ENCODE data around the gene APPL2.
"Not testable (repeated sequence)": the region's sequence is repeated elsewhere in the genome, so short reads cannot be mapped to it uniquely, and the experiment has no call there.

APPL2 gene

DNA sequence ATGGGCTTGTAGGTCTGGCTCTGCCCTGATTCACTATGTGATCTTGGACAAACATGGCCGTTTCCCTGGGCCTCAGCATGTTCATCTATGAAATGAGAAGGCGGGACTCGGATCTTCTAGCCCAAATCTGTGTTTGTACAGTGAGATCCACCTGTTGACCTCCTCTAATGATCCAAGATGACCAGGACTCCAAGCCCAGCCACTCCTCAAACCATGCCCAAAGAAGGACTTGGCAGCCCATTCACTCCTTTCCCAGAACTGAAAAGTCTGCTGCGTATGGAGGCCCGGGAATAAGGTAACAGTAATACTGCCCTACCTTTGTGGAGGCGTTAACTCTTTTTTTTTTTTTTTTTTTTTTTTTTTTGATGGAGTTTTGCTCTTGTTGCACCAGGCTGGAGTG lies 39.9 kb downstream of the APPL2 start:
- DNase-seq (no peak), ATAC-seq (no peak)
- H3K27ac Mint-ChIP-seq, result no peak overlapping the region
- no peak overlapping the region for H3K4me3 Mint-ChIP-seq
- H3K4me1 Mint-ChIP-seq, result no peaks in the 10 kb centered on the region
- H3K27me3 Mint-ChIP-seq, result no peaks in the 10 kb centered on the region
- no peaks in the 10 kb centered on the region for H3K9me3 Mint-ChIP-seq

- no peak overlapping the region for H3K4me3 Mint-ChIP-seq
- H3K4me1 Mint-ChIP-seq, result no peaks in the 10 kb centered on the region
- no peak overlapping the region for H3K27ac Mint-ChIP-seq
- ATAC-seq (no peak), DNase-seq (no peak)
- H3K9me3 Mint-ChIP-seq, result no peaks in the 10 kb centered on the region
- H3K27me3 Mint-ChIP-seq, result no peaks in the 10 kb centered on the region
Observed at GRCh38 chr12:105194947-105195346, 41.0 kb downstream of the APPL2 start.

- ATAC-seq (no peak), DNase-seq (no peak)
- H3K27me3 Mint-ChIP-seq, result no peaks in the 10 kb centered on the region
- H3K4me3 Mint-ChIP-seq, result no peak overlapping the region
- H3K27ac Mint-ChIP-seq, result peak overlapping the region in 1 of 2 donors; percentile 3
- H3K9me3 Mint-ChIP-seq, result no peaks in the 10 kb centered on the region
- H3K4me1 Mint-ChIP-seq, result no peaks in the 10 kb centered on the region
Observed at GRCh38 chr12:105192624-105193225, 43.2 kb downstream of the APPL2 start.

DNA sequence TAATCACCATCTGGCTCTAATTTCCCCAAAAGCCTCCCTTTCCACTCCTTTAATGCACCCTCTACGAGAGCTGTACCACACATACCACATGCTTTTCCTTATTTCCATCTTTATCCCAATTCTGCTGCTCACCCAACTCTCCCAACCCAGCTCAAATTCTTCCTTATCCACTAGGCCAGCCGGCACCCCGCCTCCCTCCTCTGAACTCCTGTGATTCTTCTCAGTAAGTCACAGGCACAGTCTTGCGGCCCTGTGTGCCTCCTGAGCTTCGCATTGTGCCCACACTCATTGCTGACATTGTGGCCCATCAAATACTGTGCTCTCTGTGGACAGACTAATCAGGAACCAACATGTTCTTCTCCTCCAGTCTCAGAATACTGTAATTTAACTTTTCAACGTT lies 45.4 kb downstream of the APPL2 start:
- no peaks in the 10 kb centered on the region for H3K9me3 Mint-ChIP-seq
- ATAC-seq, result no peak
- H3K27ac Mint-ChIP-seq, result peak overlapping the region in 1 of 2 donors; percentile 87
- H3K27me3 Mint-ChIP-seq, result no peaks in the 10 kb centered on the region
- DNase-seq, result no peak
- no peak overlapping the region for H3K4me3 Mint-ChIP-seq
- no peaks in the 10 kb centered on the region for H3K4me1 Mint-ChIP-seq

DNA sequence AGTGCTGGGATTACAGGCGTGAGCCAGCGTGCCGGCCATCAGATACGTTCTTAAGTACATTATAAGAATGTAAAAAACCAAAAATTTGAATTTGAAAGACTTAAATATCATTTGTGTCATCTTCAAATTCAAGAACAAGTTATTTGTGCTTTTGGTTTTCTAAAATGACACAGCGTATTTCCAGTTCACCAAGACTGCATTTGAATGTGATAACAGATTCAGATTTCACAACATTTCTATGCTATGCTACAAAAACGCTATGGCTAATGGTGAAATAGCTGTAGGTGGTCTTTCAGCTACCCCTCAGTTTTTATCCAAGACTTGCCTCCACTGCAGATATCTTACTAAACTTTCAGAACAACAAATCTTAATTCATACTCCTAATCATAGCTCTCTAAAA lies 46.7 kb downstream of the APPL2 start:
- no peaks in the 10 kb centered on the region for H3K4me1 Mint-ChIP-seq
- no peak overlapping the region for H3K4me3 Mint-ChIP-seq
- H3K9me3 Mint-ChIP-seq, result peaks cover 0 to 3% of the 10 kb centered on the region in 2 donors
- no peaks in the 10 kb centered on the region for H3K27me3 Mint-ChIP-seq
- ATAC-seq (no peak), DNase-seq (no peak)
- no peak overlapping the region for H3K27ac Mint-ChIP-seq

DNA sequence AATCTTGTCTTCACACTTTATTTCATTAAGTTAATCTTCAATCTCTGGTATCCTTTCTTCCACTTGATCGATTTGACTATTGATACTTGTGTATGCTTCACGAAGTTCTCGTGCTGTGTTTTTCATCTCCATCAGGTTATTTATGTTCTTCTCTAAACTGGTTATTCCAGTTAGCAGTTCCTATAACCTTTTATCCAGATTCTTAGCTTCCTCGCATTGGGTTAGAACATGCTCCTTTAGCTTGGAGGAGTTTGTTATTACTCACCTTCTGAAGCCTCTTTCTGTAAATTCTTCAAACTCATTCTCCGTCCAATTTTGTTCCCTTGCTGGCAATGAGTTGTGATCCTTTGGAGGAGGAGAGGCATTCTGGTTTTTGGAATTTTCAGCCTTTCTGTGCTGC lies 52.0 kb downstream of the APPL2 start:
- DNase-seq, H3K4me3 Mint-ChIP-seq, H3K27me3 Mint-ChIP-seq, H3K27ac Mint-ChIP-seq, H3K4me1 Mint-ChIP-seq, ATAC-seq: not testable (repeated sequence)
- H3K9me3 Mint-ChIP-seq, result peaks cover 17 to 31% of the 10 kb centered on the region in 2 donors

- not testable (repeated sequence) for H3K27ac Mint-ChIP-seq, ATAC-seq, DNase-seq, H3K27me3 Mint-ChIP-seq, H3K4me3 Mint-ChIP-seq, H3K4me1 Mint-ChIP-seq
- peaks cover 17 to 31% of the 10 kb centered on the region in 2 donors for H3K9me3 Mint-ChIP-seq
Observed at GRCh38 chr12:105183406-105183805, 52.6 kb downstream of the APPL2 start.

DNA sequence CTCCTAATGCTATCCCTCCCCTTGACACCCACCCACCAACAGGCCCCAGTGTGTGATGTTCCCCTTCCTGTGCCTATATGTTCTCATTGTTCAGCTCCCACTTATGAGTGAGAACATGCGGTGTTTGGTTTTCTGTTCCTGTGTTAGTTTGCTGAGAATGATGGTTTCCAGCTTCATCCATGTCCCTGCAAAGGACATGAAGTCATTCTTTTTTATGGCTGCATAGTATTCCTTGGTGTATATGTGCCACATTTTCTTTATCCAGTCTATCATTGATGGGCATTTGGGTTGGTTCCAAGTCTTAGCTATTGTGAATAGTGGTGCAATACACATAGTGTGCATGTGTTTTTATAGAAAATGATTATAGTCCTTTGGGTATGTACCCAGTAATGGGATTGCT lies 56.9 kb downstream of the APPL2 start:
- H3K4me1 Mint-ChIP-seq, DNase-seq, H3K27me3 Mint-ChIP-seq, H3K27ac Mint-ChIP-seq, ATAC-seq, H3K4me3 Mint-ChIP-seq: not testable (repeated sequence)
- peaks cover 17 to 26% of the 10 kb centered on the region in 2 donors for H3K9me3 Mint-ChIP-seq

DNA sequence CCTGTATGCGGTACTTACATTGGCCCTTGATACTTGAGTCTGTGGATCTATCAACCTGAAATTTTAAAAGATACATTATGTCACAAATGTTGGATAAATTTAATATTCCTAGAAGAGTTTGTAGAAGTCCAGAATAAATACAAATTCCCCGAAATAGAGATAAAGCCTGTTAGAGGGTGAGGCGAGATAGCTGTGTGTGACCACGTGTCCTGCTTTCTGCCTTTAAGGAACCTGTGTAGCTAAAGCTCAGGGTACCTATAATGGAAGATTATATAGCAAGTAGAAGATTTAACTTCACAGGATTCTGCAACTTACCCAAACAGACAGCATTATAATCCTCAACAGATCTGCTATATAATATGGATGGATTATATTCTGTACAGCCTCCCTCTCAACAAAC lies 58.8 kb downstream of the APPL2 start:
- Mint-ChIP-seq H3K9me3 (peaks cover 8 to 13% of the 10 kb centered on the region in 2 donors), H3K27me3 (no peaks in the 10 kb centered on the region), H3K27ac (no peak overlapping the region), H3K4me3 (no peak overlapping the region), H3K4me1 (no peaks in the 10 kb centered on the region)
- no peak for ATAC-seq
- no peak for DNase-seq

- ATAC-seq (no peak), DNase-seq (no peak)
- peaks cover 2 to 5% of the 10 kb centered on the region in 2 donors for H3K9me3 Mint-ChIP-seq
- H3K4me3 Mint-ChIP-seq, result no peak overlapping the region
- H3K27me3 Mint-ChIP-seq, result no peaks in the 10 kb centered on the region
- no peaks in the 10 kb centered on the region for H3K4me1 Mint-ChIP-seq
- no peak overlapping the region for H3K27ac Mint-ChIP-seq
Observed at GRCh38 chr12:105175397-105175990, 60.5 kb downstream of the APPL2 start.

GRCh38 chr12:105171691-105172436 lies 64.1 kb downstream of the APPL2 start:
- H3K9me3 Mint-ChIP-seq, result no peaks in the 10 kb centered on the region
- DNase-seq (no peak), ATAC-seq (no peak)
- no peaks in the 10 kb centered on the region for H3K27me3 Mint-ChIP-seq
- H3K27ac Mint-ChIP-seq, result peak overlapping the region in 1 of 2 donors; percentile 49
- no peaks in the 10 kb centered on the region for H3K4me1 Mint-ChIP-seq
- H3K4me3 Mint-ChIP-seq, result no peak overlapping the region

DNA sequence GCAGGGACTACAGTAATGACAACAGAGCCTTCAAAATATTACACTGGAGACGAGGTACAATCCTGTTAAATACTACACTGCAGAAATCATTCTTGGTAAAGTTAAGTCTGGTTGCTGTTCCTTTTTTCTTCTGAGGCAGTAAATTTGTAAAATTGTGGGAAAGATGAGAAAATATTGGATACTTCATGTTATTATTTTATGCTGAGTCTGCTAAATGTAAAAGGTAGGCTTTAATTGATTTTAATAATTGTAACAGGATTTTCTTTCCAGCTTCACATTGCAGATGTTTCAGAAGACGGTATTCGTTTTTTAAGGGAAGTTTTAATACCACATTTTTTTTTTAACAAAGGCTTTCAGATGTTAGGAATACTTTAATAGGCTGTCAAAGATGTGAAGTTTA lies 65.8 kb downstream of the APPL2 start:
- H3K27ac Mint-ChIP-seq, result no peak overlapping the region
- H3K9me3 Mint-ChIP-seq, result no peaks in the 10 kb centered on the region

GRCh38 chr12:105168006-105168405 lies 68.0 kb downstream of the APPL2 start:
- Mint-ChIP-seq H3K9me3 (no peaks in the 10 kb centered on the region), H3K4me1 (no peaks in the 10 kb centered on the region), H3K4me3 (no peak overlapping the region), H3K27ac (no peak overlapping the region), H3K27me3 (no peaks in the 10 kb centered on the region)
- ATAC-seq, result no peak
- no peak for DNase-seq

More for the DNA sequence above, 65.8 kb downstream of the APPL2 start:
- Mint-ChIP-seq H3K4me1 (no peaks in the 10 kb centered on the region), H3K4me3 (no peak overlapping the region), H3K27me3 (no peaks in the 10 kb centered on the region)
- ATAC-seq, result no peak
- DNase-seq, result no peak

DNA sequence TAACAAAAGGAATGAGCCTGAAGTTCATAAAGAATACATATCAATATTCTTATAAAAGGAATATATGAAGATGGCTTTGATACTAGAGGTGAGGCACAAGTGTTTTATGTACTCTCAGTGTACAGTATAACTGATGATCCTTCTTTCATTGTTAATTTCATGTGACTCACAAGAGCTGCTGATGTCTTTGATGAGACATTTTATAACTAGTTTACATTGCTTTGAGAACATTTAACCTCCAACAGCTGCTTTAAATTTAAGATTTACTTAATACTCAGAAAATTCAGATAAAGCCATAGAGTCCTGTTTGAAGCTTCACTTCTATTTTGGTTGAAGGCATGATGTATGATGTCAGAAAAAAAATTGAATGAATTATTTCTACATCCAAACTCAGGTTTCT lies 68.6 kb downstream of the APPL2 start:
- Mint-ChIP-seq H3K4me1 (no peaks in the 10 kb centered on the region), H3K27me3 (no peaks in the 10 kb centered on the region), H3K9me3 (no peaks in the 10 kb centered on the region), H3K27ac (no peak overlapping the region), H3K4me3 (no peak overlapping the region)
- ATAC-seq, result no peak
- DNase-seq, result no peak

DNA sequence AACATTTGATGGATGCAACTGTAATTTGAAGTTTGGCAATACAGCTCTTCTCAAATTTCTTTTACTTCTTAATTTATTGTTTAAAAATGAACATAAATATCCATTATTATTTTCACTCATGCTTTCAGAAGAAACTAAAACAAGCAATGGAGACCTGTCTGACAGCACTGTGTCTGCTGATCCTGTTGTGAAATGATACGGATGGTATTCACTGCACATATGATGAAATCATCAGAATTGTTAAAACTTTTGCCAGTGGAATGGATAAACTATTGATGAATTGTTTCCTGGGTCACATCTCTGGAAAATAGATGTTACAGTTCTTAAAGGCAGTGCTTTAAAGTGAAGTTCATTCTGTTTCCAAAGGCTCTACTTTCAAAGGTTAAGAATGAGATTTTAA lies 69.2 kb downstream of the APPL2 start:
- Mint-ChIP-seq H3K4me3 (no peak overlapping the region), H3K27ac (no peak overlapping the region), H3K9me3 (no peaks in the 10 kb centered on the region), H3K4me1 (no peaks in the 10 kb centered on the region), H3K27me3 (no peaks in the 10 kb centered on the region)
- ATAC-seq, result no peak
- no peak for DNase-seq

DNA sequence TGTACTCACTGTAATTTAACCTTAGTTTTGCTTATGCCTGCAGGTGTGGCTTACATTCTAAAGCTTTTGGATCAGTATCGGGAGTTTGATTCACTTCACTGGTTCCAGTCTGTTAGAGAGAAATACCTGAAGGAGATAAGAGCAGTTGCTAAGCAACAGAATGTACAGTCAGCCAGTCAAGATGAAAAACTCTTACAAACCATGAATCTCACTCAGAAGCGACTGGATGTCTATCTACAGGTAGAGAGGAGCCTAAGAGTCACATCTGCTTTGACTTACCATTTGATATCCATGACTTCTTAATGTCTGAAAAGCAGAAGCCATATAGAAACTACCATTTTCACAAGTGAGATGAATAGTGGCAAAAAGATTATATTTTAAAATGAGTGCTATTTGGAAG lies 71.9 kb downstream of the APPL2 start:
- Mint-ChIP-seq H3K4me1 (no peaks in the 10 kb centered on the region), H3K27me3 (no peaks in the 10 kb centered on the region), H3K27ac (no peak overlapping the region), H3K9me3 (no peaks in the 10 kb centered on the region), H3K4me3 (no peak overlapping the region)
- ATAC-seq (no peak), DNase-seq (no peak)

Data from stimulated activated naive CD8-positive, alpha-beta T cell treated with anti-CD3 and anti-CD28 coated beads, Interleukin-15, amount 100 ng/mL, for 72 hours (primary cell).